GM12873 (cell line): ENCODE measurements around the gene NFIA.

Experiments
- TF ChIP-seq, protein P1 (sequence below): IDR thresholded peaks from 2 replicates; pipeline ENCODE4 v1.5.1; 2012; ENCODE audit warnings: low read depth, mild to moderate bottlenecking, moderate library complexity, low read length, control low read depth; ENCODE audit not compliant: insufficient read depth; ENCODE audit errors: missing control alignments

NFIA gene

GRCh38 chr1:61097317-61097716, 15.0 kb downstream of the NFIA start:
- TF ChIP-seq, protein P1, sequence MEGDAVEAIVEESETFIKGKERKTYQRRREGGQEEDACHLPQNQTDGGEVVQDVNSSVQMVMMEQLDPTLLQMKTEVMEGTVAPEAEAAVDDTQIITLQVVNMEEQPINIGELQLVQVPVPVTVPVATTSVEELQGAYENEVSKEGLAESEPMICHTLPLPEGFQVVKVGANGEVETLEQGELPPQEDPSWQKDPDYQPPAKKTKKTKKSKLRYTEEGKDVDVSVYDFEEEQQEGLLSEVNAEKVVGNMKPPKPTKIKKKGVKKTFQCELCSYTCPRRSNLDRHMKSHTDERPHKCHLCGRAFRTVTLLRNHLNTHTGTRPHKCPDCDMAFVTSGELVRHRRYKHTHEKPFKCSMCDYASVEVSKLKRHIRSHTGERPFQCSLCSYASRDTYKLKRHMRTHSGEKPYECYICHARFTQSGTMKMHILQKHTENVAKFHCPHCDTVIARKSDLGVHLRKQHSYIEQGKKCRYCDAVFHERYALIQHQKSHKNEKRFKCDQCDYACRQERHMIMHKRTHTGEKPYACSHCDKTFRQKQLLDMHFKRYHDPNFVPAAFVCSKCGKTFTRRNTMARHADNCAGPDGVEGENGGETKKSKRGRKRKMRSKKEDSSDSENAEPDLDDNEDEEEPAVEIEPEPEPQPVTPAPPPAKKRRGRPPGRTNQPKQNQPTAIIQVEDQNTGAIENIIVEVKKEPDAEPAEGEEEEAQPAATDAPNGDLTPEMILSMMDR = no peak

DNA sequence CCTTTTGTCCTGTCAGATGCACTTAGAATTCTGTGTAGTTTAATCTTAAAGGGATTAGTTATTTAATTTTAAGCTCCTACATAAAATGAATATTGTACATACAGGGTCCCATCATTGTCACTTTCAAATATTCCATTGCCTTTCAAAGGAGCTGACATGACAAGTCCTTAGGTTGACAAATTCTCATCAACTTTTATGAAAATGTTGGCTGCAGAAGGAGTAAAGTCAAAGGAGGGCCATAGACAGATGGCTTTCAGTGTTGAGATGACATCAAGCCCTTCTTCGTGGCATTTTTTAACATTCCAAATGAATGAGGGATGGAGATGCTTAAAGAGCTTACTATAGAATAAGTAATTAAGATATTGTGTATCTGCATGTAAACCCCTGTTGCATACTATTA, 15.4 kb downstream of the NFIA start:
- TF ChIP-seq, protein P1 = no peak

DNA sequence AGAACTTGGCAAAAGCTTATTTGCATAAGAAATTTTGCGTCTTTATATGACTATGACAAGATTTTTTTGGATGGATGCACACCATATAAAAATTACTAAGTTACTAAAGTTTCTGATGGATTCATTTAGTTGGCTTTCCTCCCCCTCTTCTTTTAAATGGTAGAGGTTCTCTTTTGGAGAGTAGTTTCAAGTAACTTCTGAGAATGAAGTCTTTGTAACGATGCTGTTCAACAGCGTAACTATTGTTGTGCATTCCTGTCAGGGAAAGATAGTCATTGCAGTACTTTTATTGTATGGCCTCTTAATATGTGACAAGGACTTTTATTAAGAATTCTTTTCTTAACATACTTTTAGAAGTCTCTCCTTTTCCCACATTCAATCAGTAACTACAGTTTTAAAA, 16.0 kb downstream of the NFIA start:
- TF ChIP-seq, protein P1 = no peak

DNA sequence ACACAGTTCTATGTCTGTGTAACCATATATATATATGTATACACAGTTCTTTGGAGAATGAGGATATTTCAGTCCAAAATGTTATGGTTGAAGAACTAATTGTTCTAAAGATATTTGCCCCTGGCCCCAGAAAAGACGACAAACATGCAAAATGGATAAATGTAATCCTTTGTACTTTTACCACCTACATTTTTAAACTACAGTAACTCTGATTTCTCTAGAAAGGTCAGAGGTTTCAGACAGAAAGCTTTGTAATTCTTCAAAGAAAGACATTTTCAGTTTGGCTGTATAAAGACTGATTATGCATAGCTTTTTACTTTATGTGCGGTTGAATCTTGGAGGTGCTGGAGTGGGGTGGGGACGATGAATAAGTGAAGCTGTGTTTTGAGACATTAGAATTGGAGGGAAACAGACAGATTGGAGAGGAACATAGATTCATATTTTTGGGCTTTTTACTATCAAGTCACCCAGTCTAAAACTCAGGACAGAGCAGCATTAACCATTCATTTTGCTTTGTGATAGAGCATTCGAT, 16.6 kb downstream of the NFIA start:
- TF ChIP-seq, protein P1 = no peak

DNA sequence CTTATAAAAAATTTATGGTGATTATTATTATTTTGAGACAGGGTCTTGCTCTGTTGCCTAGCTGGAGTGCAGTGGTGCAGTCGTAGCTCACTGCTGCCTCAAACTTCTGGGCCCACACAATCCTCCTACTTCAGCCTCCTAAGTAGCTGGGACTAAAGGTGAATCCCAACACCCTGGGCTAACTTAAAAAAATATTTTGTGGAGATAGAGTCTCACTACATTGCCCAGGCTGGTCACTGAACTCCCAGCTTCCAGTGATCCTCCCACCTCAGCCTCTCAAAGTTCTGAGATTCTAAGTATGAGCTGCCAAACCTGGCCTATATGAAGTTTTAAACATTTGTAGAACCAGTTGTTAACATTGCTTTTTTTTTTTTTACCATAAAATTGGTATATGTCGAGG, 18.2 kb downstream of the NFIA start:
- TF ChIP-seq, protein P1 = no peak

- TF ChIP-seq, protein P1 = no peak
Observed at GRCh38 chr1:61101536-61101935, 19.2 kb downstream of the NFIA start.

DNA sequence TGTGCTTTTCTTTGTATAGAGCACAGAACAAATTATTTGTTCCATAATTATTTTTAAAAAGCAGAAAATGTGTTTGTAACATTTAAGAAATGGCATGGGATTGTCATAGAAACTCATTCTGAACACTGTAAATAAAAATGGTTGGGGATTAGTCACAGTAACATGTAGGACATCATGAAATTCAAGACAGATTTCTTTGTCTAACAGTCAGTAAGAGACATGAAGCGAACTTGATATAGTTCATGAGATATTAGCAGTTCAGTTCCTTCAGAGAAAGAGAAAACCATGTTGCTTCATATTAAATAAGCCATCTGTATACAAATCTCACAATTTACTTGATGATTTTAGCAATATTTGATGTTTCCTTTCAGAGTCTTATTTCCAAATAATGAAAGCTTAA, 19.7 kb downstream of the NFIA start:
- TF ChIP-seq, protein P1 = no peak
